Immature natural killer cell (primary cell): ENCODE measurements around the gene TMOD1. TPM values are rescaled to one million over a fixed set of nuclear protein-coding genes. Genes with fewer than 3 reads are reported as not detected.

Experiments
- DNase-seq, 3 donors: peaks; one replicate each; pipeline ENCODE4 v3.0.0; 2022; ENCODE audit warnings: mixed read lengths in 1 of 3
- H3K27ac Mint-ChIP-seq, 6 donors: one replicate each; pipeline ENCODE4 v1.8.0; 2020; ENCODE audit warnings: mixed read lengths in 6 of 6, mild to moderate bottlenecking in 5 of 6, inconsistent platforms in 4 of 6, moderate library complexity in 3 of 6
- H3K27me3 Mint-ChIP-seq, 3 donors: one replicate each; pipeline ENCODE4 v1.8.0; 2020 to 2021; ENCODE audit warnings: low read depth in 3 of 3, mild to moderate bottlenecking in 3 of 3, mixed read lengths in 3 of 3, moderate library complexity in 3 of 3, inconsistent platforms in 1 of 3
- H3K36me3 Mint-ChIP-seq, 3 donors: one replicate each; pipeline ENCODE4 v1.8.0; 2020; ENCODE audit warnings: mixed read lengths in 3 of 3, inconsistent platforms in 2 of 3, mild to moderate bottlenecking in 2 of 3
- H3K4me1 Mint-ChIP-seq, 2 donors: one replicate each; pipeline ENCODE4 v1.8.0; 2020; ENCODE audit warnings: inconsistent platforms in 2 of 2, mild to moderate bottlenecking in 2 of 2, mixed read lengths in 2 of 2, moderate library complexity in 1 of 2
- H3K4me3 Mint-ChIP-seq, 5 donors: one replicate each; pipeline ENCODE4 v1.8.0; 2020; ENCODE audit warnings: mild to moderate bottlenecking in 5 of 5, mixed read lengths in 5 of 5, inconsistent platforms in 3 of 5, moderate library complexity in 3 of 5
- H3K9me3 Mint-ChIP-seq, 6 donors: one replicate each; pipeline ENCODE4 v1.8.0; 2020; ENCODE audit warnings: mild to moderate bottlenecking in 6 of 6, mixed read lengths in 6 of 6, inconsistent platforms in 4 of 6, moderate library complexity in 3 of 6
- polyA plus RNA-seq, 3 donors: library from polyadenylated mRNA; unstranded; fragments of 300-500 nt; fragmentation: Illumina TruSeq; gene quantifications; one replicate each; pipeline ENCODE4 v1.2.3, GENCODE V29; 2021

The TMOD1 gene
- polyA plus RNA-seq, 3 donors from 2014 or later = 1.7 to 4.8 (median 3.7) TPM

GRCh38 chr9:97515662-97516061, 14.2 kb downstream of the TMOD1 start:
- Mint-ChIP-seq H3K27me3 (peaks cover 7 to 14% (median 9%) of the 10 kb centered on the region in 3 donors), H3K36me3 (no peaks in the 10 kb centered on the region), H3K4me1 (no peaks in the 10 kb centered on the region), H3K27ac (no peak overlapping the region), H3K4me3 (no peak overlapping the region), H3K9me3 (no peaks in the 10 kb centered on the region)
- DNase-seq = no peak

GRCh38 chr9:97516111-97516510, 14.6 kb downstream of the TMOD1 start:
- peaks cover 7 to 14% (median 9%) of the 10 kb centered on the region in 3 donors for H3K27me3 Mint-ChIP-seq
- DNase-seq = no peak
- no peak overlapping the region for H3K27ac Mint-ChIP-seq

GRCh38 chr9:97517331-97518089, 16.0 kb downstream of the TMOD1 start:
- no peaks in the 10 kb centered on the region for H3K9me3 Mint-ChIP-seq

More at GRCh38 chr9:97516111-97516510, 14.6 kb downstream of the TMOD1 start:
- no peaks in the 10 kb centered on the region for H3K36me3 Mint-ChIP-seq
- no peaks in the 10 kb centered on the region for H3K4me1 Mint-ChIP-seq
- H3K4me3 Mint-ChIP-seq = no peak overlapping the region
- H3K9me3 Mint-ChIP-seq = no peaks in the 10 kb centered on the region

GRCh38 chr9:97518166-97518908, 16.9 kb downstream of the TMOD1 start:
- Mint-ChIP-seq H3K9me3 (no peaks in the 10 kb centered on the region), H3K27me3 (peaks cover 7 to 14% (median 9%) of the 10 kb centered on the region in 3 donors), H3K4me3 (no peak overlapping the region), H3K36me3 (no peaks in the 10 kb centered on the region), H3K4me1 (no peaks in the 10 kb centered on the region), H3K27ac (no peak overlapping the region)
- no peak for DNase-seq

More at GRCh38 chr9:97517331-97518089, 16.0 kb downstream of the TMOD1 start:
- no peak overlapping the region for H3K4me3 Mint-ChIP-seq
- no peaks in the 10 kb centered on the region for H3K36me3 Mint-ChIP-seq
- H3K4me1 Mint-ChIP-seq = no peaks in the 10 kb centered on the region
- no peak for DNase-seq
- peaks cover 7 to 14% (median 9%) of the 10 kb centered on the region in 3 donors for H3K27me3 Mint-ChIP-seq
- no peak overlapping the region for H3K27ac Mint-ChIP-seq

GRCh38 chr9:97518909-97519307, 17.4 kb downstream of the TMOD1 start:
- H3K36me3 Mint-ChIP-seq = no peaks in the 10 kb centered on the region
- H3K27me3 Mint-ChIP-seq = peaks cover 7 to 14% (median 9%) of the 10 kb centered on the region in 3 donors
- H3K27ac Mint-ChIP-seq = no peak overlapping the region
- H3K9me3 Mint-ChIP-seq = no peaks in the 10 kb centered on the region
- DNase-seq = no peak
- H3K4me1 Mint-ChIP-seq = no peaks in the 10 kb centered on the region
- H3K4me3 Mint-ChIP-seq = no peak overlapping the region

- Mint-ChIP-seq H3K4me1 (no peaks in the 10 kb centered on the region), H3K4me3 (no peak overlapping the region), H3K9me3 (no peaks in the 10 kb centered on the region), H3K36me3 (no peaks in the 10 kb centered on the region), H3K27ac (no peak overlapping the region), H3K27me3 (peaks cover 7 to 16% (median 9%) of the 10 kb centered on the region in 3 donors)
- DNase-seq = no peak
Measured at GRCh38 chr9:97519441-97519970, 18.0 kb downstream of the TMOD1 start.

- Mint-ChIP-seq H3K9me3 (no peaks in the 10 kb centered on the region), H3K4me1 (no peaks in the 10 kb centered on the region), H3K36me3 (no peaks in the 10 kb centered on the region), H3K27me3 (peaks cover 2 to 13% (median 10%) of the 10 kb centered on the region in 3 donors), H3K4me3 (no peak overlapping the region), H3K27ac (no peak overlapping the region)
- DNase-seq = no peak
Measured at GRCh38 chr9:97521576-97522333, 20.3 kb downstream of the TMOD1 start.

GRCh38 chr9:97524424-97524823, 23.0 kb downstream of the TMOD1 start:
- Mint-ChIP-seq H3K27me3 (peaks cover 0 to 6% (median 1%) of the 10 kb centered on the region in 3 donors), H3K36me3 (no peaks in the 10 kb centered on the region), H3K27ac (no peak overlapping the region), H3K9me3 (no peaks in the 10 kb centered on the region), H3K4me3 (no peak overlapping the region), H3K4me1 (no peaks in the 10 kb centered on the region)
- DNase-seq = no peak

- no peak for DNase-seq
- H3K4me3 Mint-ChIP-seq = no peak overlapping the region
- no peaks in the 10 kb centered on the region for H3K36me3 Mint-ChIP-seq
- H3K27ac Mint-ChIP-seq = no peak overlapping the region
- no peaks in the 10 kb centered on the region for H3K4me1 Mint-ChIP-seq
- H3K27me3 Mint-ChIP-seq = peaks cover 0 to 5% (median 1%) of the 10 kb centered on the region in 3 donors
- no peaks in the 10 kb centered on the region for H3K9me3 Mint-ChIP-seq
Measured at GRCh38 chr9:97525451-97525850, 24.0 kb downstream of the TMOD1 start.

GRCh38 chr9:97526895-97527575, 25.6 kb downstream of the TMOD1 start:
- H3K4me1 Mint-ChIP-seq = no peaks in the 10 kb centered on the region
- no peaks in the 10 kb centered on the region for H3K9me3 Mint-ChIP-seq
- H3K27me3 Mint-ChIP-seq = peaks cover 0 to 5% (median 1%) of the 10 kb centered on the region in 3 donors
- H3K4me3 Mint-ChIP-seq = no peak overlapping the region
- DNase-seq = no peak
- no peaks in the 10 kb centered on the region for H3K36me3 Mint-ChIP-seq
- no peak overlapping the region for H3K27ac Mint-ChIP-seq

- peaks cover 1 to 5% (median 2%) of the 10 kb centered on the region in 3 donors for H3K27me3 Mint-ChIP-seq
Measured at GRCh38 chr9:97527626-97528528, 26.4 kb downstream of the TMOD1 start.

GRCh38 chr9:97528529-97529230, 27.2 kb downstream of the TMOD1 start:
- Mint-ChIP-seq H3K36me3 (no peaks in the 10 kb centered on the region), H3K27ac (no peak overlapping the region), H3K27me3 (peaks cover 1 to 5% (median 2%) of the 10 kb centered on the region in 3 donors), H3K4me3 (no peak overlapping the region), H3K4me1 (no peaks in the 10 kb centered on the region), H3K9me3 (no peaks in the 10 kb centered on the region)
- DNase-seq = no peak

More at GRCh38 chr9:97527626-97528528, 26.4 kb downstream of the TMOD1 start:
- H3K36me3 Mint-ChIP-seq = no peaks in the 10 kb centered on the region
- no peak overlapping the region for H3K27ac Mint-ChIP-seq
- H3K4me3 Mint-ChIP-seq = no peak overlapping the region
- DNase-seq = no peak
- no peaks in the 10 kb centered on the region for H3K9me3 Mint-ChIP-seq
- H3K4me1 Mint-ChIP-seq = no peaks in the 10 kb centered on the region
